HG02885 (cell line): ENCODE data around the gene VSTM2A.

ENCODE experiments used
- ATAC-seq: cut with Tn5 transposase; IDR thresholded peaks from one replicate; pipeline ENCODE4 v1.9.1; 2021; ENCODE audit warnings: mild to moderate bottlenecking; ENCODE audit not compliant: unreplicated experiment, poor library complexity

VSTM2A gene

DNA sequence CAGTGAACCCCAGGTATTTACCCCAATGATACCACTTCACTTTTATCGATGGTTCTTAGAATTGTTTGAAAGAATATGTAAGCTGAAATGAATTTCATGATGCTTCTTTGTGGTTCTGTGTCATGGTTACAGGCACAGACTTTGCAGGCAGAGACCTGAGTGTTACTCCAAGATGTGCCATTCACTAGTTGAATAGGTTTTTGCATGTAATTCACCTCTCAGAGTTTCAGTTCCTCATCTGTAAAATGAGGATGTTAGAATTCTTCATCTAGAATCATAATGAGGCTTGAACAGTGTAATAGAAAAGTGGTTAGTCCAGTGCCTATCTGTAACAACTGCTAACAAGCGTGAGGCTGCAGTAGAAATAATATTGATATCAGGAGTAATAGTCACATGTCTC, 54.6 kb downstream of the VSTM2A start:
- ATAC-seq: peak; percentile 96

DNA sequence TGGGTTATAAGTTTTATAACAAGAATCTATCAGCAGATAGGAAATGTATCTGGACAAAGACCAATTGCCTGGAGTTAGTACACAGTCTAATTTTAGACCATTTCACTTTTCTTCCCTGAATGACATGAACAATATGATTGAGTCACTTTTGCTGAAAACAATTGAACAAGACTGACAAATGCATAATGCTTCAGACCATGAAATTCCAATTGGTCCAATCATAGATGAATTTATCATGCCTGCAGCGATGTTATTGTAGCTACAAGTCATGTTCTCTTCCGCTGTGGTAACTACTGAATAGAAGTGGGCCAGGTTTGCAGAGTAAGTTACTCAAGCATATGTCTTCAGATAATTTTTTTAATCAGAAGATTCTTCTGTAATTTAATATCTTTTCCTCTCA, 73.4 kb downstream of the VSTM2A start:
- ATAC-seq: no peak
